LoVo (cell line): ENCODE data around the gene TADA2B.

ENCODE experiments used
- DNase-seq: peaks from one replicate; pipeline ENCODE4 v3.0.0-alpha.2; 2016; ENCODE audit warnings: low spot score

TADA2B gene, protein sequence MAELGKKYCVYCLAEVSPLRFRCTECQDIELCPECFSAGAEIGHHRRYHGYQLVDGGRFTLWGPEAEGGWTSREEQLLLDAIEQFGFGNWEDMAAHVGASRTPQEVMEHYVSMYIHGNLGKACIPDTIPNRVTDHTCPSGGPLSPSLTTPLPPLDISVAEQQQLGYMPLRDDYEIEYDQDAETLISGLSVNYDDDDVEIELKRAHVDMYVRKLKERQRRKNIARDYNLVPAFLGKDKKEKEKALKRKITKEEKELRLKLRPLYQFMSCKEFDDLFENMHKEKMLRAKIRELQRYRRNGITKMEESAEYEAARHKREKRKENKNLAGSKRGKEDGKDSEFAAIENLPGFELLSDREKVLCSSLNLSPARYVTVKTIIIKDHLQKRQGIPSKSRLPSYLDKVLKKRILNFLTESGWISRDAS

DNA sequence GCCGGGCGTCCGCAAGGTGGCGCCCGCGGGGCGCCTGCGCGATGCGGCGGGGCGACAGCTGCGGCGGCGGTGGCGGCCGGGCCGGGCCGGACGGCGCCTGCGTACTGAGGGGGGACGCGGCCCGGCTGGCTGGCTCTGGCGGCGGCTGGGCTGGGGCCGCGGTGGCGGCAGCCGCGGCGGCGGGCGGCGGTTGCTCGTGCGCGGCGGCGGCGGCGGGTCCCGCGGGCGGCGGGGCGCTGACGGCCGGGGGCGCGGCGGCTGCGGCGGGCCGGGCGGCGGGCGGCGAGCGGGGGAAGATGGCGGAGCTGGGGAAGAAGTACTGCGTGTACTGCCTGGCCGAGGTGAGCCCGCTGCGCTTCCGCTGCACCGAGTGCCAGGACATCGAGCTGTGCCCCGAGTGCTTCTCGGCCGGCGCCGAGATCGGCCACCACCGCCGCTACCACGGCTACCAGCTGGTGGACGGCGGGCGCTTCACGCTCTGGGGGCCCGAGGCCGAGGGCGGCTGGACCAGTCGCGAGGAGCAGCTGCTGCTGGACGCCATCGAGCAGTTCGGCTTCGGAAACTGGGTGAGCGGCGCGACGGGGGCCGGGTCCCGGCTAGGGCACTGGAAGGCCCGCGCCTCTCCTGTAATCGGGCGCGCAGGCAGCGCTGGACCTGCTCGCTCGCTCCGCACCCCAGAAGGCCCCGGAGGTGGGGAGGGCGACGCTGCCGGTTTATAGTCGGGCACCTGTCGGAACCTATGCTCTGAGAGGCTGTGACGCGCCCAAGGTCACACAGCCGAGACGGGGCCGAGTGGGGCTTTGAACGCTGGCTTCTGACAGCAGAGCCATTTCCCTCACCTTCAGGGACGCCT is at the start of gene TADA2B:
TSS of gene TADA2B (plus strand) at position 89 of the 853 bp plus-strand sequence. CDS start at position 297, 208 bp downstream.
- no peak for DNase-seq

DNA sequence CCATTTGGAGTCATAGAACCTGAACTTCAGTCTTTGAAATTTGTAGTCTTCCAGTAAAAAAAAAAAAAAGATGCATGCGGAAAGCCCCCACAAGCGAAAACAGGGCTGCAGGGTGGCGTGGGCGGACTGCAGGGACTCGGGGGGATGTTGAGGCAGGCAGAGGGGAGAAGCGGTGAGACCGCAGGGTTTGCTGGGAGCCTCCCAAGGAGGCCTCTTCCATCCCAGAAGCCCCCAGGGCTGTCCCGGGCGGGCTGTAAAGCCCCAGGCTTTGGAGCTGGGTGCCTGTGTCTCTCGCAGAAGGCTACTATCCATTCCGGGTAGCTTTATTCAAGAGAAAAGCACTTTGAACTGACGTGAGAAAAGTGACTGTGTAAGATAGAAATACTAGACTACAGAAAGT is 46.7 kb upstream of the TADA2B start:
- no peak for DNase-seq

DNA sequence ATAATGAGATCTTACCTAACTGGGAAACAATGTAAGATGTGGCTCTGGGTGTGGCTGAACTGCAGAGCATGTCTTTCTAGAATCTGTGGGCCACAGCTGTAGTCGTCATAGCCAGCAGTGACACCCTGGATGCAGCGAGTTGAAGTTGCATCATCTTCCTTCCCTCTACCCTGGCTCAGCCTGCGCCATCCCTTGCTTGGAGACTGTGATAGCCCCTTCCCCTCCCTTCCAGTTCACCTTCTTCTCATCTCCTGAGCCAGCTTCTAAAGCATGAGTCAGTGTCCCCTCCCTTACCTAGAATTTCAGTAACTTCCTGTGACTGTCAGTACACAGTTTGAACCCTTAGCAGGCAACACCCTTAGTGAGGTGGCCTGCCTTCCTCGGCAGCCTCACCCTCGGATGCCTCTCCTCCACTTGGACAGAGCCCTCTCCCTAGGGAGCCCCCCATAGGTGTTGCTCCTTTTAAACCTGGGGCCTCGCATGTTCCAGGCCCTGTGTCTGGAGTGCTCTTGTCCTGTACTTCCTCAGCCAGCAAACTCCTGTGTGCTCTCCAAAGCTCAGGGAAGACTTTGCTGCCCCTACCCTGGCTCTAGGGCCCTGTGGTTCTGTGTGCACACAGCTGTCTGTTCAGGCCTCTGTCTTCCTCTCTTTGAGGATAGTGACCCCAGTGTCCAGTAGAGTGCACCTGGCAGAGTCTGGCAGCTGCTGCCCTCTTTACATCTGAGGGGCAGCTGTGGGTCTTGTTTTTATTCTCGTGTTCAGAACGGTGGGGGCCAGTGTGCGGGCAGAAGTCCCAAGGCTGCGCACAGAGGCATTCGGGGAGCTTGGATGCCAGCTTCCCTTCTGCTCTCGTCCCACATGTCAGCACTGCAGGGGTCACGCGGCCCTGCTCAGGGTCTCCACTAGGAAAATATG is 43.7 kb upstream of the TADA2B start:
- DNase-seq, result peak; percentile 74

DNA sequence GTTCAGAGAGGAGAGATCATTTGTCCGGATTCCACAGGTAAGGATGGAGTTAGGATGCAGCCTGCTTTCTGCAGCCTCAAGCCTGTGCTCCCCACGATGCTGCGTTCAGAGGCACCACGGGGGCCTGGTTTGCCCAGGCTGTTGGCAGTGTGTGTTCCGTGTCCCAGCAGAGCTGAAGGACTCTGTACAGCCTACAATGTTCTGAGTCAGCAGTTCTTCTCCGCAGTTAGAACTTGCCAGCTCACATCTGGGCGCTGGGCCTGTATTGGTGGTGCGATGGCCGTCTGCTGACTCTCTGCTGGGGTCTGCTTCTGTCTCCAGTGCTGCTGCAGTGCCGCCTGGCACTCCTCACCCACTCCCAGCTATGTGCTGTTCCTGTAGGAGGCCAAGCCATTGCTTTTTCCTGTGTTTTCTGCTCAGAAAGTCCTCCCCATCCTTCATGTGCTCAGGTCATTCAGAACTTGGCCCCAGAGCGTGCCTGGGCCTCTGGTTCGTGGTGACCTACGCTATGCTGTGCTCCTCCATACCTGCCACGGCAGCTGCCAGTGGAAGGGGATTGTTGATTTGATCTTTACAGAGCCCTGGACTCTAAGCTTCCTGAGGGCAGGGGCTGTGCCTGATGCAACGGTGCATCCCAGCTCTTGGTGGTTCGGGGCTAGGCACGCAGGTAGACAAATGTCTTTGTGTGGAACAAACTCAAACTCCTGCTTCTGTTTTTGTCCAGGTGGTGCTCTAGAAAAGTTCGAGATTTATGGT is 42.6 kb upstream of the TADA2B start:
- no peak for DNase-seq

DNA sequence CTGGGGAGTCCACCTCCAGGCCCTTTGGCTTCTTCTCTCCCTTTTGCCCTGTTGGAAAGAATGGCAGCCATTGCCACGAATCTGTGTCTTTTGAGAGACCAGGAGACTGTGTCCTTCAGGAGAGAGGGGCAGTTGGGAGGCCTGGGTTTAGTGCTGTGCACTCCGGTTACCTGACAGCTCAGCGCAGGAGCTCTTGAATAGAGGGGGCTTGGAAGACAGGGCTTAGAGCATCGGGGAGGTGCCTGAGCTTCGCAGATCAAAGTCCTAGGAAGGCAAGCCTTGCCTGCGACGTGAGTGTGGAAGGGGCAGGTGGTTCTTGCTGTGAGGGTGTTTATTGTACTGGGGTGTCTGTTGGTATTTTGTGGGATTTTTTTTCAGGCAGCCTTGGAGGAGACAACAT is 41.9 kb upstream of the TADA2B start:
- DNase-seq, result no peak

DNA sequence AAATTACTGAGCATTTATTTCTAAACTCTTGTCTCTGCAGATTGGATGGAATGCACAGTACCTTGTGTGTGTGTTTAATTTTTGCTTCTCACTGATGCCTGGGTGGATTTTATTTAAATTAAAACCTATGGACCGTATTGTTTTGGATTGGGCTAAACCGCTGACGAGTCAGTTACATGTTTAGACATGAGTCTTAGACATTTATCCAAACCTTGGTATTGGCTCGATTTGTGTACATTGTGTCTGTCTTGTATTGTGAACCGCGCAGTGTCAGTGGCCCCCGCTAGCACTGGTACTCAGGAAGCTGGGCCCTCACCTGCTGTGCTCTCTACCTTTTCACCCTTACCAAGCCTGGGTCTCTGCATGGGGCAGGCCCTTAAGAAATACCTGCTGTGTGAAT is 40.8 kb upstream of the TADA2B start:
- no peak for DNase-seq

DNA sequence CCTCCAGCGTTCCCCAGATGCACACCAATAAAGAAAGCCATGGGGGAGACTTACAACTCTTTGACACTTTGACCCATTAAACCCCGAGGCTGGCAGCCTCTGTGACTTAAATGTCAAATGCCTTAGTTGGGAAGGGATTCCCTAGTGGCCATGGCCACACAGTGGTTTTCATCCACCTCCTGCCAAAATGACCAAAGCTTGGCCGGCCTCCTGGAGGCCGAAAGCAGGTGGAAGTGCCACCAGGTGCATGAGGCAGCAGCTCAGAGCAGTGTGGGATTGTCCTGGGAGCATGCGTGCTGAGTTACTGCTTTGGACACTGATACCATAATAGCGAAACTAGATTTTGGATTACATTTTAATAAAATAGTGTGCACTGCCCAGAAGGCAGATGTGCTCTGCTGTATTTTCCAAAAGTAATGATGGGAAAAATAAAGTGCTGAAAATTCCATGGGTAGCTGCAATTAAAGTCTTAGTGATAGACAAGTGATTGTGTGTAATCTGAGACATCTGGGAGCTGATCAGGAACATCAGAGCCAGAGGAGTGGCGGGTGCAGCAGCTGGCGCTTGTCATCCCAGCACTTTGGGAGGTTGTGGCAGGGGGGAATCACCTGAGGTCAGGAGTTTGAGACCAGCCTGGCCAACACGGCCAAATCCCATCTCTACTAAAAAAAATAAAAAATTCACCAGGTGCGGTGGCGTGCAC is 39.8 kb upstream of the TADA2B start:
- DNase-seq, result no peak

DNA sequence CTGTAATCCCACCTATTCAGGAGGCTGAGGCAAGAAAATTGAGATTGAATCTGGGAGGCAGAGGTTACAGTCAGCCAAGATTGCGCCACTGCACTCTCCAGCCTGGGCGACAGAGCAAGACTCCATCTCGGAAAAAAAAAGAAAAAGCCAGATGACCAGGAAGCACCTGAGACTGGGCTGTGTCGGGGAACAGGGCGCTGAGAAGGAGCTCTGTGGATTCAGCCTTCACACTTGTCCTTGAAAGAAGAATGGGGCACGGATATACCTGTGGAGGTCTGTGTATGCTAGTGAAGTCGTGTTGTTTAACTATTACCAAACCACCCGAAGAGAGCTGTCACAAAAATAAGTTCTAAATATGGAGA is 39.3 kb upstream of the TADA2B start:
- no peak for DNase-seq

DNA sequence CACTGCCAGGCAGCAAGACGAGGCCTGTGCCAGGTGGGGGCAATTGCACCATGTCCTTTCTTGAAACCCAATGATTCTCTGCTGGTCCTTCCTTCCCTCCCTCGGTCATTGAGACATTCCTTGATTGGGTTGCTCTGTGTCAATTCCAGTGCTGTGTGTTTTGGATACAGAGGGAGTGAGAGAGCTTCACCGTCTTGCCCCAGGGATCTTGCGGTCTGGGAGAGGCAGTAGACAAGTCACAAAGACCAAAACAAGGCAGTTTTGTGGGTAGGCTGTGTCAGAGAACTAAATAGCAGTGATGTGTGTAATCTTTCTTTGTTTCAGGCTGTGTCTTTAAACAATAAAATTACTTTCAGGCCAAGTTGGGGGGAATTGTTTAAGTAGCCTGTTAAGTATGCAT is 38.8 kb upstream of the TADA2B start:
- DNase-seq, result no peak

DNA sequence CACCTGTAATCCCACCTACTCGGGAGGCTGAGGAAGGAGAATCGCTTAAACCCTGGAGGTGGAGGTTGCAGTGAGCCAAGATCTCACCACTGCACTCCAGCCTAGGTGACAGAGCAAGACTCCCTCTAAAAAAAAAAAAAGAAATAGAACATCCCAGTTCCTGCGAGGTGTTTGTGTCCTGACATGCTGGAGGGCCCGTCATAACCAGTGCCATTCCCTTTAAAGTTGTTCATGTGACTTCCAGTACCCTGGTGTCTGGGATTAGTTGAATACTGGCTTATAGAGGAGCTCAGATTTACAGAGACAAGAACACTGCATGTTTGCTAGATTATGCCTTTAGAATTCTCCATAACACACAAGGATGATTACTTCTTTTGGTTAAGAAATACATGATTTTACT is 37.6 kb upstream of the TADA2B start:
- DNase-seq, result no peak

DNA sequence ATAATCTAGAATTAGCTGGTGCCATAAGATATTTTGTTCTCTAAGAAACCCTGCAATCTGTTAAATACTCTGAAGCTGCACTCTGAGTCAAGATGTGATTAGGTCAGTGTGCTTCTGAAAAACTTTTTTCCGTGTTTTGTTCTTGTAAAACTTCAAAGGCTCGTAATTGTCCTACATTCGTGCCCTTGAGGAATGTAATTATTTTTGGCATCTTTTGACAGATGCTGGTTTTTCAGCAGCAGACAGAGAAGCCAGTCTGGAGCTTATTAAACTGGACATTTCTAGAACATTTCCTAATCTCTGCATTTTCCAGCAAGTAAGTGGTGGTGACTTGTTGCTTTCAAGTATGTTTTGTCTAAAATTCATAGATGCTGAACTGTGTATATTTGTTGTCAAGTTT is 36.8 kb upstream of the TADA2B start:
- no peak for DNase-seq

DNA sequence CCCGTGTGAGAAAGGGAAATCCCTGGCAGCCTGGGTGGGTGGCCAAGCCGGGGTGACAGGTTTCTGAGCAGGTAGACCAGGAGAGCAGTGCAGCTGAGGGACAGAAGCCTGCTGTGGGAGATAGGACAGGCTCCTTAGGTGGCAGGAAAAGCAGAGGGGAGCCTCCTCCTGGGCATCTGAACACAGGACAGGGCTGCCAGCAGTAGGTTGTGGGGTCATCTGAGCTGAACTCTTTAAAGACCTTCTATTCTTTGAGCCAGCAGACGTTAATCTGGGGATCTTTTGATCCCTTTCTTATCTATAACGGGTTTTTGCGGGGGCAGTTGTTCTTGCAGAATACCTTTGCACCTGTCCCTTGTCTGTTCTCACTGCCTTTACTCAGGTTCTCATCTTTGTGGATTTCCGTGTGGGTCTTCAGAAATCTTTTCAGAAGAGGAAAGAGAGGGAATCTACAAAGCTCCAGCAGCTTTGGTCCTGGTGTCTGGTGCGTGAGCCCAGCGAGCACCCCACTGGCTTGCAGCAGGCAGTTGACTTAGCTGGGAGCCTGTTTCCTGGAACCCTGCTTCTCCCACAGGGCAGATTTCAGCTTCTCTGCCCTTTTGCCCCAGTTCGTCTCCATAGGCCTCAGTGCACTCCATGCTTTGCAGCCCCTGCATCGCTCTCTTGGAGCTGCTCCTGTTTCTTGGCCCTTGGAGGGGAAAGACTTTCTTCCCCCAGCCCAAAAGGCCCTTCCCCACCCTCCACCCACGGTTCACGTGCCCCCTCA is 35.8 kb upstream of the TADA2B start:
- no peak for DNase-seq

DNA sequence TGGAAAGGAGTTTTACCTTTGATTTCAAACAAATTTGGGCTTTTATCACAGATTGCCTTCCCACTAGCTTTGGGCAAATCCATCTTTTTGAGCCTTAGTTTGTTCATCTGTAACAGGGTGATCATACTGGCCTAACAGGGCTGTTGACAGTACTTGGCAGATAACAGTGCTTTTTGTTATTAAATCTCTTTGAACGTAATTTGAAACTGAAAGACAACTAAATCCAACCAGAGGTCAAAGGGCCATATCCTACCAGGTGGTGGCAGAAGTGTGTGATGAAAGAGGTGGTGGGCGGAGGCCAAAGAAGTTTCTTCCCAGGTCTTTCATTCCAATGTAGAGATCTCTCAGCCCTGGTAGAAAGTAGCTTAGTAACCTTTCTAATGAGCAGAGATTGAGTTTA is 35.2 kb upstream of the TADA2B start:
- DNase-seq, result no peak

DNA sequence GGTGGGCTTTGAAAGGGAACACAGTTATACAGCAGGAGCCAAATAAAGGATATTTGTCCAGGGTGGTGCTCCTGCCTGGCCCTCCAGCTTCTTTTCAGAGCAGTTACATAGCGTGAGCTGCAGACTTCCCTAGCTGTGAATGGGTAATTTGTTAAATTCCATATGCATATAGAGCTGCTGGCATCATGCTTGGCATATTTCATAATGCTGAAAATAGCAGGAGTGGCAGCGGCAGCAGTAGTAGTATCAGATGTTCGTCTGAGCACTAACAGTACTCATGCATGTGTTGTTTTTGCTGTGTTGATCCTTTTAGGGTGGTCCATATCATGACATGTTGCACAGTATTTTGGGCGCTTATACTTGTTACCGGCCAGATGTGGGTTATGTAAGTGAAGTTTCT is 33.6 kb upstream of the TADA2B start:
- DNase-seq, result no peak

DNA sequence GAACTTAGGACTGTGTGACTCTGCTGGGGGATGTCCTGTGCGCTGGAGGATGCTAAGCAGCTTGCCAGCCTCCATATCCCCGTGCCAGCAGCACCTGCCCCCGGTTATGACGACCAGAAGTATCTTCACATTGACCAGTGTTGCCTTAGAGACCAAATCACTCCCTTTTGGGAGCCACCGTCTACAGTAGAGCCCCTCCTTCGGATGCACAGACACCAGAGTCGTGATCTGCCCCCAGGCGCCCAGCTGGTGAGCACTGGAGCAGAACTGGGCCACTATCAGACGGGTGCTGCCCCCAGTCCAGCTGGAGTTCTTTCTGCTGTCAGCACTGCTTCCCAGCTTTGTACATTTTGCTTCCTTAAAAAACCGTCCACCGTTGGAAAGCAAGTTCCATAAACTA is 30.0 kb upstream of the TADA2B start:
- DNase-seq, result no peak

DNA sequence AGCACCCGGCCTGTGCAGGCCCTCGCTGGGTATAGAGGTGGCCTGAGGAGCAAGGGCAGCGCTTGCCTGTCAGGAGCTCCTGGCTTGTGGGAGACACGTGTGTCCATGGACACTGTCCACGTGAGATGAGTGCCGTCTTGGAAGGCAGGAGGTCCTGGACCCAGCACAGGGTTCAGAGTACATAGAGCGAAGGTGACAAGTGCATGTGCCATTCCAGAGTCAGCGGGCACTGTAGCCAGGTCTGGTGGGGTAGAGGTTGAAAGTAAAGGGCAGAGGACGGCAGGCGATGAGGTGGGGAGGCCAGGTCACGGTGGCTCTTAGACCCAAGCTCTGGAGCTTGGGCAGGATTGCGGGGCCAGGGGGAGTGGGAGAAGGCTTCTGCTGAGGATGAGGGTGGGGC is 28.4 kb upstream of the TADA2B start:
- DNase-seq, result no peak

DNA sequence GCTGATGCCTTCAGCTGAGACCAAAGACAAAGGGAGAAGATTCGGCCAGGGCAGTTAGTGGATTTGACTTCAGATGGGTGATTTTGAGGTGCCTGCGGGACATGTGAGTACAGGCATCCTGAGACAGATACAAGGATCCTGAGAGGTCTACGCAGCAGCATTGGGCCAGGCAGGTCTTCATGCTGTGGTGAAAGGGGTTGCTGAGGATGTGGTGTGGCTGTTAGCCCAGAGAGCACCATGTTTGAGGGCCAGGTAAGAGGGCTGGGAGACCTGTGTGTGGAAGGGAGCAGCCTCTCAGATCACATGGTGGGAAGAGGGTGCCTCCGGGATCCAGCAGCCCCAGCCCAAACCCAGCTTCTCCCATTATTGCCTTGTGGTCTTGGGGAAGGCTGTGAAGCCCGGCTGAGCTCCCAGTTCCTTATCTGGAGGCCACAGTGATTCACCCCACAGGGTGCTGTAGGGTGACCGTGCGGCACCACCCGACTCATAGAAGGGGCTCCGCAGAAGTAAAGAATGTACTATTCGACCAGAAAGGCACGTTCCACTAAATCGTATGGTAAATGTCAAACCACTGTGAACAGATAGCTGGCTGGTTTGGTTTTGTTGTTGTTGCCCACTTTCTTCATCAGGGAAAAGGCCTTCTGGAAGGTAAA is 27.7 kb upstream of the TADA2B start:
- DNase-seq, result no peak

DNA sequence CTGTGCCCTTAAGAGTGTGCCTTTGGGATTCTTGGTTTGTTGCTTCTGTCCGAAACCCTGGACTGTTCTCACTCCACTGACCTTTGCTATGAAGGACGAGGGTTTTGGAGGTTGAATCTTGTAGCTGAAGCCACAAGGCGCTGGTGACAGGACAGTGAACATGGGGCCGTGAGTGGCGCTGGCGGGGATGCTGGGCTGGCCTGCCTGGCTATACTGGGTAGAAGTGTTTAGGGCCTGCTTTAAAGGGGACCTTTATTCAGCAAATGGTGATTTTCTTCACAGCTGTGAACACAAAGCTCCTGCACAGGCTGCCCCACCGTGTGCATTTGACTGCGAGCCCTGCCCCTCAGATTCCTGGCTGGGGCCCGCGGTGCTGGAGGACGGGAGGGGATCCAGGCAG is 27.1 kb upstream of the TADA2B start:
- DNase-seq, result no peak

DNA sequence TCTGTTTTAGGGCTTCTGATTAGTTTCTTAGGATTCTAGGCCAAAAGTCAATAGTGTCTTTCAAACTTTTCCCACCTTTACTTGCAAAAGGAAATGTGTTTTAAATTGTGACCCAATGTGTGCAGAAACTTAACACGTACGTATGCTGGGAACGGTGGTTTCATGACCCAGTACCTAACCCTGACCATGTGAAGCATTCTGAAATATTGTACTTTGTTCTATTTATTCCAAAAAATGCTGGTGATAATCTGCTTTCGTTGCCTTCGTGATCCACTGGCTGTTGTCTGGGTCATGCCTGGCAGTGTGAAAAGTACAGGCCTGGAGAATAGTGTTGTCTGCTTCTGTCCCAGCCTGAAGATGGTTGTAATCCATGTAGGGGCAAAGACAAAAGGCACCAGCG is 26.7 kb upstream of the TADA2B start:
- no peak for DNase-seq
